CD4-positive, alpha-beta T cell treated with Interleukin-21 for 1 hour (primary cell): ENCODE data around the gene RBMS1.

Experiments
- DNase-seq: peaks from one replicate; pipeline ENCODE4 v3.0.0-alpha.2; 2020

The RBMS1 gene

GRCh38 chr2:160407393-160408172, 86.0 kb downstream of the RBMS1 start:
- peak; percentile 72 for DNase-seq

- peak; percentile 89 for DNase-seq
These were observed 86.8 kb downstream of the RBMS1 start for GRCh38 chr2:160406591-160407392.

GRCh38 chr2:160405077-160405867, 88.3 kb downstream of the RBMS1 start:
- DNase-seq, result no peak

- DNase-seq, result no peak
These were observed 90.3 kb downstream of the RBMS1 start for GRCh38 chr2:160402997-160403979.

- DNase-seq, result no peak
These were observed 91.1 kb downstream of the RBMS1 start for GRCh38 chr2:160402501-160402900.

- DNase-seq, result no peak
These were observed 91.7 kb downstream of the RBMS1 start for GRCh38 chr2:160401895-160402294.

GRCh38 chr2:160399880-160400279, 93.7 kb downstream of the RBMS1 start:
- DNase-seq, result no peak

GRCh38 chr2:160397530-160397865, 96.1 kb downstream of the RBMS1 start:
- no peak for DNase-seq

GRCh38 chr2:160394153-160394552, 99.5 kb downstream of the RBMS1 start:
- peak; percentile 68 for DNase-seq

- no peak for DNase-seq
These were observed 101.4 kb downstream of the RBMS1 start for GRCh38 chr2:160392201-160392600.

- no peak for DNase-seq
These were observed 102.8 kb downstream of the RBMS1 start for GRCh38 chr2:160390544-160391455.

- no peak for DNase-seq
These were observed 103.7 kb downstream of the RBMS1 start for GRCh38 chr2:160389875-160390274.

- peak; percentile 47 for DNase-seq
These were observed 104.9 kb downstream of the RBMS1 start for GRCh38 chr2:160388464-160389263.

- DNase-seq, result no peak
These were observed 105.9 kb downstream of the RBMS1 start for GRCh38 chr2:160387558-160388262.

GRCh38 chr2:160384791-160385190, 108.8 kb downstream of the RBMS1 start:
- no peak for DNase-seq

- no peak for DNase-seq
These were observed 112.1 kb downstream of the RBMS1 start for GRCh38 chr2:160381425-160381951.

GRCh38 chr2:160380611-160381010, 113.0 kb downstream of the RBMS1 start:
- DNase-seq, result no peak

- DNase-seq, result no peak
These were observed 113.5 kb downstream of the RBMS1 start for GRCh38 chr2:160380000-160380570.

- no peak for DNase-seq
These were observed 114.2 kb downstream of the RBMS1 start for GRCh38 chr2:160379399-160379798.
